ENCODE data around the gene DDRGK1.

The DDRGK1 gene

DNA sequence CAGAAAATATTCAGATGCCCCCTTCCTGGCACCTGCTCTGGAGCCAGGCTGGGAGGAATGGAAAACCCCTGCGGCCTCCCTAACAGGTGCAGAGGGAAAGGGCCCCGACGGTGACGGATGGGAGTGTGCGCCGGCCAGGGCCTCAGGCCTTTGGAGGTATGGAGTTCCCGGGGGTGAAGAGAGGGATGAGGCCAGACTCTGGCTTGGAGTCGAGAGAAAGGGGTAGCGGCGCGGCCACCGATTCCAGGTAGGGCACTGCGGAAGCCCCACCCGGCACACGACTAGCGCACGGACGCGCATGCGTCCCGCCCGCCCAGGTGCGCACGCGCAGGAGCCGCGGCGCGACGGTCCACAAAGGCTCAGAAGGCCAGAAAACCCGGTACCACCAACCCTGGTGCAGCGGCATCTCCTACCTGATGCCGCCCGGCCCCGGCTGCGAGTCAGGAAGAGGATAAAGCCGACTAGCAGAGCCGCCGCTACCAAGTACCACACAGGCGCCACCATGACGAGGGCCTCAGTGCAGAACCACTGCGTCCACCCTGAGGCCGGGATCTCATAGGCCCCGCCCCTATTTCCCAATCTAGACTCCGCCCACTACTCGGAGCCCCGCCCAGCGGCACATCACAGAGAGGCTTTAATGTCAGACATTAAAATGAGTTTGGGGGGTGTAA is at the start of gene DDRGK1:
TSS of gene DDRGK1 (minus strand) at position 559 of the 671 bp plus-strand sequence. CDS start at position 504, 55 bp downstream.
- peak; percentile 81 to 99 (median 92) for DNase-seq

- no peak for DNase-seq
Measured at GRCh38 chr20:3251806-3252205, 47.3 kb upstream of the DDRGK1 start.

- DNase-seq: no peak
Measured at GRCh38 chr20:3250091-3250504, 45.6 kb upstream of the DDRGK1 start.

DNA sequence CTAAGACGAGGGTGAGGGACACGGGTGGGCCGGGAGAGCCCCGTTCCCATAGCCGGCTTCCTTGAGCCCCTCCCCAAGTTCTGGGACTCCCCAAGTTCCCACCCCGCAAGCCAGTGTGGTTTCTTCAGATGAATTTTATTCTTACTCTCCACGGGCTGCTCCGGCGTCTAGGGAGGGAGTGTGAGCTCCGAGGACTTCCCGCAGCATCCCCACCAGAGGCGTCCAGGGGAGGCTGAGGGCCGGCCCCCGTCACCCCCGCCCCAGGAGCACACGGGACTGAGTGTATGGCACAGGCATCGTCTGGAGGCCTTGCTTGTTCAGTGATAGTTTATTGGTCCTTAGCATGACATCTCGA is 44.5 kb upstream of the DDRGK1 start:
- no peak for DNase-seq

DNA sequence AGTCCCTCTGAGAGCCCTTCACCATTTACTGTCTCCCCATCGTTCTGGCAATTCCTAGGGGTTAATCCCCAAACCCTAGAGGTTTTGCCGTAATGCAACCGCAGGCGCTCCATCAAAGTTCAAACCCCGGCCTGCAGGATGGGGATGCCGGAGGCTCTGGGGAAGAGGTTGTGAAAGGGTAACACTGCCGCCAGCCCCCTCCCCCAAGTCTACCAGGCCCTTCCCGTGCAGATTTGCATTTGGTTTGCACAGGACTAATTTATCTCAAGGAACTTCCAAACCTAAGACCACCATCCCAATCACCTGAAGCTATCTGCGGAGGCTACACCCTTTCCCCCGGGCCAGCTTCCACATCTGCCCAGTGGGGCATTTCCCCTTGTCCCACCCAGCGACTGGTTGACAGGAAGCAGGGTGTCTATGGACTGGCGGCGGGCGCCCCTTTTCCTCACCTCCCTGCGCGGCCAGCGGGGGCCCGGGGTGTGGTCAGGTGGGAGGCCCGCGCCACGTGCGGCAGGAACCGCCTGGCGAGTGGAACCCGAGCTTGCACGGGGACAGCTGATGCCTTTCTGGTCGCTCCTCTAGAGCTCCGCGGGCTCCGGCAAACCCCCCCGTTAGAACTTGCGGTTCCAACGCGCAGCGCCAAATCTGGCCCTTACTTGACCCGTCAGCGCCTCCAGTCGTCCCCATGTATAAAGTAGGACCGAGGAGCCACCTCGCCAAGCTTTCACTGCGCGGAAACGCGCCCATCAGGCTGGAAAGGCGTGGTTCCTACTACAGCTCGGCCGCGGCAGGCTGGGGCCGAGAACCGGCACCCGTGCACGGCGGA is 43.9 kb upstream of the DDRGK1 start:
- DNase-seq: peak in 1 of 6 experiments; percentile 18

GRCh38 chr20:3247638-3248037 is 43.2 kb upstream of the DDRGK1 start:
- DNase-seq: no peak

- DNase-seq: no peak
Measured at GRCh38 chr20:3246682-3247081, 42.2 kb upstream of the DDRGK1 start.

GRCh38 chr20:3245711-3246110 is 41.2 kb upstream of the DDRGK1 start:
- no peak for DNase-seq

DNA sequence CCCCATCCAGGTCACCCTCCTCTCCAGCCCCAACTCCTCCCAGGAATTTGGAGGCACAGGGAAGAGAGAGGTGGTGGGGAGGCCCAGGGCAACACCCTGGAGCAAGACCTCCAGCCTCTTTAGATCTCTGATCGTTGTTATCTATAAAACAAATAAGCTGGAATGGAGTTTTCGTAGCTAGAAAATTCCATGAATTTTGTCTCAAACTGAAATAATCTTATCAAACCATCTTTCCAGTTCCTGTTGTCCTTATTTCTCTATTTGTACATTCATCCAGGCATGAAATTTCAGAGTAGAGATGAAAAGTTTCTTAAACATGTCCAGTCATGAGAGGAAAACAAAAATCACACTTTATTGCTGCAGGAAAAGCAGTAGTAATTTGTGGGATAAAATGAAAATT is 40.7 kb upstream of the DDRGK1 start:
- DNase-seq: no peak

GRCh38 chr20:3244613-3245012 is 40.1 kb upstream of the DDRGK1 start:
- no peak for DNase-seq

GRCh38 chr20:3243718-3244358 is 39.4 kb upstream of the DDRGK1 start:
- no peak for DNase-seq

GRCh38 chr20:3242172-3242692 is 37.8 kb upstream of the DDRGK1 start:
- DNase-seq: no peak

- no peak for DNase-seq
Measured at GRCh38 chr20:3240776-3241363, 36.4 kb upstream of the DDRGK1 start.

DNA sequence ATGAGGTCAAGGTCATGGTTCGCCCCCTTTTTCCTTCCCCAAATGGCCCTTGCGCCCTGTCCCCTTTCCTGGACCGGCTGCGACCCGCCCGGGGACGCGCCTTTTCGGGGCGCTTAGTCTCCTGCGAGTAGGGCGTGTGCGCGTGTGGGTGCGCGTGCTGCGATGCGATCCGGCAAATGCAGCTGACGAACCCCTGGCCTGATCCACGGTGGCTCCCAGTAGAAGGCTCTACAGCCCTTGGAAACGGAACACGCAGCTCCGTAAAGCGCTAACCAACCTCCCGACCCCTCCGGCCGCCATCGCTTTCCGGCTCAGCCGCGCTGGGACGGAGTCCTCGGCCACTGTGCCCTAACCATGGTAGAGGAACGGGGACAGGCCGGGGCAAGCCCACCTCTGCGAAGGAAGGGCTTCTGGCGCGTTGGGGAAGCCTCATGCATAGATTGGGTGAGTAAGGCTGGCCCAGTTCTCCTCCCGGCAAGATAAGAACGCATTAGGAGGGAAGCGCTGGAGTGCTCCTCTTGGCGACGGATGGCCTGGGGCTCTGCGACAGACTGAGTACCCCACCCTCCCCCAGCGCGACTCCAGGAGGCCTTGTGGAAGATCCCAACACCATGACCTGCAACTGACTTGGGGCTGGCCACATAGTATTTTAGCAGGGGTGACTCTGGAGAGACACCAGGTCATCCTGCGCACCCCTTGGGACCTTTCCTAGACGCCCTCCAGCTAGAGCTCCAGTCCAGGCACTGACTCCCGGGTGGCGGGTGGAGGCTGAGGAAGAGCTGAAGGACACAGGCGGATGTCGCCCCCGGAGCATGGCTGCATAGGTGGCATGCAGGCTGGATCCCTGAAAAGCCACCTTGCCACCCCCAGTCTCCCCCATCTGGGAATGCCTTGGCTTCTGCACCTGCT is 35.6 kb upstream of the DDRGK1 start:
- no peak for DNase-seq

DNA sequence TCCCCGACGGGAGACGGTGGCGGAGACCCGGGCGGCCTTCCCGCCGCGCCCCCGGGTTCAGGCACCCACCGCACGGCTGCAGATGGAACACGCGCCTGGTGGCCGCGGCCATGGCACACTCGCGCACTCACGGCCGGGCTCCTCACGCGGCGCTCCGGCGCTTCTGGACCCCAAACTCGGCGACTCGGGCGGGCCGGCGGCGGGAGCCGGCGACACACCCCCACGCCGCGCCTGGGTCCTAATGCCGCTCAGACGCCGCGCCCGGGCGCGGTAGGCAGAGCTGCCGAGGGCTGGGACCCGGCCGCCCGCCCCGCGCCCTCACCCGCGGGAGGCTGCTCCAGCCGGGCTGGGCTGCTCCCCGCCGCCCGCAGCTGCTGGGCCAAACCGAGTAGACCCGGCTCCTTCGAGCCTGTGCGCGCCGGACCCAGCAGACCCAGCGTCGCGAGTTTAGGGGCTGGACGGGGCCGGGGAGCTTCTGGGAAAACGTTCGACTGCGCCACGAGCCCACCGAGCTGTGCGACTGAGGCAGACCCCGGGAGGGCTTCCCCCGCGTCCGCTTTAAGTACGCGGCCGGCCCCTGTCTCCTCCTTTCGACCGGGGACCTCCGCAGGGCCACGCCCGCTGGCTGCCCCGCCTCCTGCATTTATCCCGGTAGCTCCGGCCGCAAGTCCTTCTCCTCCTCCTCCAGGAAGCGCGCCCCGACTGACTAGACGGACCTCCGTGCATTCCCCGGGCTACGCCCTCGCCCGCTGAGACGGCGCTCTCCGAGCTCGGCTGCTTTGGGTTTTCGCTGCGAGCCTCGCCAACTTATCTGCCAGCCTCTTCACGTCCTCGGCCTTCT is 34.8 kb upstream of the DDRGK1 start, which contains the start of gene SLC4A11:
TSS of gene SLC4A11 (minus strand) at position 165 of the 841 bp plus-strand sequence. CDS start at position 112, 53 bp downstream.
- DNase-seq: peak in 3 of 6 experiments; percentile 7 to 62 (median 41)

GRCh38 chr20:3238616-3239025 is 34.1 kb upstream of the DDRGK1 start:
- peak in 5 of 6 experiments; percentile 12 to 62 (median 34) for DNase-seq

GRCh38 chr20:3237958-3238615 is 33.6 kb upstream of the DDRGK1 start:
- DNase-seq: peak in 1 of 6 experiments; percentile 15

DNA sequence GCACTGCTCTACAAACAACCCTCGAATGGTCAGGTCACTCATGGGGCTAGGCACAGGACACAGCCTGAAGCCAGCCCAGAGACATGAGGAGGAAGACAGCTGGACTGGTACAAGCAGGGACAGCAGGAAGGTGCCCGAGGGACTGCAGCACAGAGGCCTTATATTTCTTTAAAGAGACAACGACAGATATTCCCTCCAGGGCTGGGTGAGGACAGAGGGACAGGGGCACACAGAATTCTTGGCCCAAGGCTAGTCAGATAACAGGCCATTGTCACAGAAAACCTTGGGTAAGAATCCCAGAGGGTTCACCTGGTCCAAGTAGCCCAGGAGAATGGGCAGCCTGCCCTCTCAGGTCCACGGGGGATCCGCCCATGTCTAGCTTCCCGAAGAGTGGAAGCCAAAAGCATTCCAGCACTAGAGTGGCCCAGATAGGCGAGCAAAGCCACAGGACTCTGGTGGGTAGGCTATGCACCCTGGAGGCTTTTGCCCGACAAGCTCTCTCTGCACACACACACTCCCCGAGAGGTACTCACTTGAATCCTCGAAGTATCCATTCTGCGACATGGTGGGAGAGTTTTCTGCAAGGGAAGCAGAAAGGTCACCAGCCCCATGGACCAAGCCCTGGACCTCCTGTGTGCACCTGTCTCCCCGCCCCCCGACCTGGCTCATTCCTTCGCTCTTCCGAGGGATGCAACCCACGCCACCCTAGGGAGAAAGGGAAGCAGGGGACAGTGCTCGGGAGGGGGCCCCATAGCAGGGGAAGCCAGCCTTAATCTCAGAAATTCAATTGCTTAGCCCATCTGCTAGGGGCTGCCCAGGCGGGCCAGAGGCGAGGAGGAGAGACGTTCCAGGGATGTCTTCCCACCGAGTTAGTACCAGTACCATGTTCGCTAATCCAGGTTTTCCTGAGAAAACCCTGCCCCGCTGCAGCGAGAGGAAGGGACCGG is 32.8 kb upstream of the DDRGK1 start:
- no peak for DNase-seq
